CD14-positive monocyte (primary cell): ENCODE measurements around the gene NCMAP. TPM values are rescaled to one million over a fixed set of nuclear protein-coding genes. Genes with fewer than 3 reads are reported as not detected.

Source experiments
- DNase-seq, 3 donors: peaks; one replicate each; pipeline ENCODE4 v3.0.0-alpha.2; 2011 to 2022
- H2AFZ ChIP-seq: 2 replicates; pipeline ENCODE4 v1.6.0; 2012; ENCODE audit warnings: mild to moderate bottlenecking, low read depth, low read length, inconsistent platforms; ENCODE audit not compliant: insufficient read depth, poor library complexity, severe bottlenecking
- H3K27ac ChIP-seq, 2 donors: 1 replicate in 1 of 2; 2 replicates in 1 of 2; pipeline ENCODE4 v1.5.1; 2012 to 2013; ENCODE audit warnings: low read length in 2 of 2, control low read depth in 1 of 2, inconsistent platforms in 1 of 2, low read depth in 1 of 2, mild to moderate bottlenecking in 1 of 2
- H3K27me3 ChIP-seq, 2 donors: one replicate each; pipeline versions ENCODE4 v1.6.0 to v1.6.1; 2011 to 2013; ENCODE audit warnings: low read length in 2 of 2; ENCODE audit not compliant: control insufficient read depth in 2 of 2, insufficient read depth in 2 of 2
- H3K36me3 ChIP-seq, 2 donors: replicated peaks in 1 of 2; 1 replicate in 1 of 2; 2 replicates in 1 of 2; pipeline versions ENCODE4 v1.5.1 to v1.6.1; 2012 to 2013; ENCODE audit warnings: low read length in 2 of 2, control low read depth in 1 of 2, inconsistent platforms in 1 of 2, mild to moderate bottlenecking in 1 of 2; ENCODE audit not compliant: insufficient read depth in 2 of 2, control insufficient read depth in 1 of 2
- H3K4me1 ChIP-seq, 2 donors: 1 replicate in 1 of 2; 2 replicates in 1 of 2; pipeline versions ENCODE4 v1.5.1 to v1.6.1; 2012 to 2013; ENCODE audit warnings: low read length in 2 of 2, control low read depth in 1 of 2, inconsistent platforms in 1 of 2, mild to moderate bottlenecking in 1 of 2, moderate library complexity in 1 of 2; ENCODE audit not compliant: insufficient read depth in 2 of 2, control insufficient read depth in 1 of 2
- H3K4me2 ChIP-seq: replicated peaks from 2 replicates; pipeline ENCODE3; 2012; ENCODE audit warnings: low read length, moderate library complexity, mild to moderate bottlenecking; ENCODE audit not compliant: poor library complexity, severe bottlenecking; ENCODE audit errors: extremely low read depth
- H3K4me3 ChIP-seq, 3 experiments: fragments of 200-600 bp in 1 of 3; sonication (generic) in 1 of 3; replicated peaks in 1 of 3; 1 replicate in 2 of 3; 2 replicates in 1 of 3; pipeline ENCODE4 v1.5.1; 2011 to 2013; ENCODE audit warnings: low read length in 3 of 3, mild to moderate bottlenecking in 3 of 3, control low read depth in 2 of 3, low read depth in 2 of 3, inconsistent platforms in 1 of 3, moderate library complexity in 1 of 3
- H3K79me2 ChIP-seq: 2 replicates; pipeline ENCODE4 v1.6.0; 2012; ENCODE audit warnings: mild to moderate bottlenecking, control low read depth, inconsistent platforms, low read length, moderate library complexity; ENCODE audit not compliant: insufficient read depth
- H3K9ac ChIP-seq: 2 replicates; pipeline ENCODE4 v1.6.0; 2017; ENCODE audit warnings: low read length, mild to moderate bottlenecking; ENCODE audit not compliant: insufficient read depth, poor library complexity, severe bottlenecking
- H3K9me3 ChIP-seq, 2 donors: replicated peaks in 1 of 2; 1 replicate in 1 of 2; 2 replicates in 1 of 2; pipeline versions ENCODE4 v1.5.1 to v1.6.1; 2012 to 2013; ENCODE audit warnings: low read length in 2 of 2, control low read depth in 1 of 2; ENCODE audit not compliant: control insufficient read depth in 1 of 2, insufficient read depth in 1 of 2
- H4K20me1 ChIP-seq: 2 replicates; pipeline ENCODE4 v1.6.0; 2012; ENCODE audit warnings: mild to moderate bottlenecking, low read length, control low read depth, moderate library complexity; ENCODE audit not compliant: insufficient read depth
- H3K27ac Mint-ChIP-seq, 7 donors: one replicate each; pipeline ENCODE4 v1.8.0; 2020; ENCODE audit warnings: mild to moderate bottlenecking in 7 of 7, mixed read lengths in 7 of 7, moderate library complexity in 6 of 7, inconsistent platforms in 2 of 7
- H3K27me3 Mint-ChIP-seq, 3 donors: one replicate each; pipeline ENCODE4 v1.8.0; 2021 to 2022; ENCODE audit warnings: low read depth in 3 of 3, mild to moderate bottlenecking in 3 of 3, mixed read lengths in 3 of 3, moderate library complexity in 3 of 3, inconsistent platforms in 1 of 3
- H3K36me3 Mint-ChIP-seq, 2 donors: one replicate each; pipeline ENCODE4 v1.8.0; 2020; ENCODE audit warnings: mixed read lengths in 2 of 2, inconsistent platforms in 1 of 2, mild to moderate bottlenecking in 1 of 2
- H3K4me1 Mint-ChIP-seq: one replicate; pipeline ENCODE4 v1.8.0; 2020; ENCODE audit warnings: mild to moderate bottlenecking, mixed read lengths
- H3K4me3 Mint-ChIP-seq, 2 donors: one replicate each; pipeline ENCODE4 v1.8.0; 2020; ENCODE audit warnings: mild to moderate bottlenecking in 2 of 2, mixed read lengths in 2 of 2, moderate library complexity in 1 of 2
- H3K9me3 Mint-ChIP-seq, 7 donors: one replicate each; pipeline ENCODE4 v1.8.0; 2020 to 2022; ENCODE audit warnings: mixed read lengths in 7 of 7, mild to moderate bottlenecking in 6 of 7, moderate library complexity in 6 of 7, inconsistent platforms in 2 of 7
- CTCF ChIP-seq: fragments of 200-600 bp; IDR thresholded peaks from one replicate; pipeline ENCODE4 v1.8.0; 2022; ENCODE audit warnings: antibody characterized with exemption, mild to moderate bottlenecking
- WGBS: methylation state at CpG from one replicate; pipeline ENCODE4 v1.1.5; 2013; ENCODE audit warnings: missing lambda C conversion rate; ENCODE audit not compliant: insufficient coverage; 5-methylcytosine and 5-hydroxymethylcytosine counted together
- intact Hi-C, 2 donors: fragments of 100-400 bp; cut with micrococcal nuclease; formaldehyde crosslinking; loops; one replicate each; pipeline versions ENCODE4 v1.15.0 to v1.15.1; 2023
- polyA plus RNA-seq, 3 donors: library from polyadenylated mRNA; depleted of rRNA in 1 of 3; unstranded in 2 of 3; stranded (reverse) in 1 of 3; fragments of 300-500 nt in 2 of 3; fragments of >200 nt in 1 of 3; fragmentation: Illumina TruSeq in 2 of 3; gene quantifications; 1 replicate in 2 of 3; 2 replicates in 1 of 3; pipeline ENCODE4 v1.2.3, GENCODE V29; 2012 to 2021

Gene NCMAP
- polyA plus RNA-seq, 3 donors: not detected

- Histone ChIP-seq H3K4me2 (no peak overlapping the region), H3K79me2 (no peaks in the 10 kb centered on the region), H3K27me3 (no peaks in the 10 kb centered on the region), H3K9ac (no peak overlapping the region), H4K20me1 (no peaks in the 10 kb centered on the region), H3K4me3 (no peak overlapping the region), H3K27ac (no peak overlapping the region), H3K36me3 (no peaks in the 10 kb centered on the region), H3K9me3 (no peaks in the 10 kb centered on the region), H3K4me1 (no peaks in the 10 kb centered on the region), H2AFZ (no peak overlapping the region)
- no peak for DNase-seq
- Mint-ChIP-seq H3K36me3 (no peaks in the 10 kb centered on the region), H3K27ac (no peak overlapping the region), H3K4me1 (no peaks in the 10 kb centered on the region), H3K27me3 (peaks cover 6 to 10% (median 8%) of the 10 kb centered on the region in 3 donors), H3K9me3 (peaks cover 0 to 2% (median 0%) of the 10 kb centered on the region in 7 donors), H3K4me3 (no peak overlapping the region)
- WGBS: 100% methylated on average over 1 of the region's 3 CpGs
- intact Hi-C loops: no loop called here
- no peak for TF ChIP-seq CTCF
Observed at GRCh38 chr1:24594328-24594598, 38.4 kb downstream of the NCMAP start.

DNA sequence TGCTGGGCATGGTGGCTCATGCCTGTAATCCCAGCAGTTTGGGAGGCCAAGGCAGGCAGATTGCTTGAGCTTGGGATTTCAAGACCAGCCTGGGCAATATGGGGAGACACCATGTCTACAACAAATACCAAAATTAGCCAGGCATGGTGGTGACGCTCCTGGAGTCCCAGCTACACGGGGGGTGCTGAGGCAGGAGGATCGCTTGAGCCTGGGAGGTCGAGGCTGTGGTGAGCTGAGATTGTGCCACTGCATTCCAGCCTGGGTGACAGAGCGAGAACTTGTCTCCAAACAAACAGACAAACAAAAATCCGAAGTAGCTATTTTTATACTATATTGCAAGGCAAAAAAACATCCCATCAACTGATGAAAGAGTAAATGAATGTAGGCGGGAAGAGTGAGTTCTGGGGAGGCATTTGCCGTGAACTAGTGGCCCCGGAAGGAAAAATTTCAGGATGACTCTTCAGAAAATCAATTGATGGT lies 40.6 kb downstream of the NCMAP start:
- TF ChIP-seq CTCF: no peak
- H3K27ac ChIP-seq: no peak overlapping the region
- H3K36me3 Mint-ChIP-seq: no peaks in the 10 kb centered on the region
- DNase-seq: no peak
- peak overlapping the region in 1 of 2 donors; percentile 31 for H3K4me3 Mint-ChIP-seq
- H4K20me1 ChIP-seq: no peaks in the 10 kb centered on the region
- no peak overlapping the region for H3K4me3 ChIP-seq
- WGBS: no CpG with 5 or more reads among the region's 9 CpGs
- H3K4me1 ChIP-seq: no peaks in the 10 kb centered on the region
- no peak overlapping the region for H2AFZ ChIP-seq
- H3K9me3 ChIP-seq: no peaks in the 10 kb centered on the region
- H3K36me3 ChIP-seq: no peaks in the 10 kb centered on the region
- H3K27ac Mint-ChIP-seq: peak overlapping the region in 2 of 7 donors; percentile 28 to 69
- no peaks in the 10 kb centered on the region for H3K27me3 ChIP-seq
- no peaks in the 10 kb centered on the region for H3K79me2 ChIP-seq
- peaks cover 0 to 1% (median 0%) of the 10 kb centered on the region in 7 donors for H3K9me3 Mint-ChIP-seq
- H3K4me1 Mint-ChIP-seq: no peaks in the 10 kb centered on the region
- intact Hi-C loops: no loop called here
- no peak overlapping the region for H3K9ac ChIP-seq
- peaks cover 9 to 16% (median 10%) of the 10 kb centered on the region in 3 donors for H3K27me3 Mint-ChIP-seq
- H3K4me2 ChIP-seq: no peak overlapping the region
